Measurements from ENCODE around the gene DOP1B.
"Not testable (repeated sequence)": the region's sequence is repeated elsewhere in the genome, so short reads cannot be mapped to it uniquely, and the experiment has no call there.

DOP1B gene

GRCh38 chr21:36139791-36140190, 16.8 kb upstream of the DOP1B start:
- not testable (repeated sequence) for DNase-seq (ENCODE audit: low spot score)

GRCh38 chr21:36141513-36141925, 15.1 kb upstream of the DOP1B start:
- no peak for DNase-seq (ENCODE audit: low spot score)

DNA sequence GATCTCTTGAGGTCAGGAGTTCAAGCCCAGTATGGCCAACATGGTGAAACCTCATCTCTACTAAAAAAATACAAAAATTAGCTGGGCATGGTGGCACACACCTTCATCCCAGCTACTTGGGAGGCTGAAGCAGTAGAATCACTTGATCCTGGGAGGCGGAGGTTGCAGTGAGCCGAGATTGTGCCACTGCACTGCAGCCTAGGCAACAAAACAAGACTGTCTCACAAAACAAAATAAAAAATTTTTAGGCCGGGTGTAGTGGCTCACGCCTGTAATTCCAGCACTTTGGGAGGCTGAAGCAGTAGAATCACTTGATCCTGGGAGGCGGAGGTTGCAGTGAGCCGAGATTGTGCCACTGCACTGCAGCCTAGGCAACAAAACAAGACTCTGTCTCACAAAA, 12.4 kb upstream of the DOP1B start:
- not testable (repeated sequence) for DNase-seq (ENCODE audit: low spot score)

DNA sequence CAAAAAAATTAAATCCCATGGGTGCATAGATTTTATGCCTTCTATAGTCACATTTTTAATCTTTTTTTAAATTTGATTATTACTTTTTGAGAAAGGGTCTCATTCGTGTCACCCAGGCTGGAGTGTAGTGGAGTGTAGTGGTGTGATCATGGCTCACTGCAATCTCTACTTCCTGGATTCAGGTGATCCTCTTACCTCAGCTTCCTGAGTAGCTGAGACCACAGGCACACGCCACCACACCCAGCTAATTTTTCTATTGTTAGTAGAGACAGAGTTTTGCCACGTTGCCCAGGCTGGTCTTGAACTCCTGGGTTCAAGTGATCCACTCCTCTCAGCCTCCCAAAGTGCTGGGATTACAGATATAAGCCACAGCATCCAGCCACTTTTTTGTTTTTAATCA, 11.4 kb upstream of the DOP1B start:
- DNase-seq (ENCODE audit: low spot score): no peak

GRCh38 chr21:36147911-36148310, 8.7 kb upstream of the DOP1B start:
- no peak for DNase-seq (ENCODE audit: low spot score)

DNA sequence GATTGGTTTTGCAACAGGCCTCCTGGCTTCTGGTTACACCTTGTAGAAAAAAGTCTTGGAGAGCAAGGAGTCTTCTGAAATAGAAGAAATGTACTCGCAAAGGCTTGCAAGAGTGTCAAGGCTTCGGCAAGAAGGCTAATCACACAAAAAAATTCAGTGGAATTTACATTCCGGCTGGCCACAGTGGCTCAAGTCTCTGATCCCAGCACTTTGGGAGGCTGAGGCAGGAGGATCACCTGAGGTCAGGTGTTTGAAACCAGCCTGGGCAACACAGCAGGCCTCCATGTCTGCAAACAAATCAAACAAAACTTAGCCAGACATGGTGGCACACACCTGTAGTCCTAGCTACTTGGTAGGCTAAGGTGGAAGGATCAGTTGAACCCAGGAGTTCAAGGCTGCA, 7.7 kb upstream of the DOP1B start:
- DNase-seq (ENCODE audit: low spot score): no peak

DNA sequence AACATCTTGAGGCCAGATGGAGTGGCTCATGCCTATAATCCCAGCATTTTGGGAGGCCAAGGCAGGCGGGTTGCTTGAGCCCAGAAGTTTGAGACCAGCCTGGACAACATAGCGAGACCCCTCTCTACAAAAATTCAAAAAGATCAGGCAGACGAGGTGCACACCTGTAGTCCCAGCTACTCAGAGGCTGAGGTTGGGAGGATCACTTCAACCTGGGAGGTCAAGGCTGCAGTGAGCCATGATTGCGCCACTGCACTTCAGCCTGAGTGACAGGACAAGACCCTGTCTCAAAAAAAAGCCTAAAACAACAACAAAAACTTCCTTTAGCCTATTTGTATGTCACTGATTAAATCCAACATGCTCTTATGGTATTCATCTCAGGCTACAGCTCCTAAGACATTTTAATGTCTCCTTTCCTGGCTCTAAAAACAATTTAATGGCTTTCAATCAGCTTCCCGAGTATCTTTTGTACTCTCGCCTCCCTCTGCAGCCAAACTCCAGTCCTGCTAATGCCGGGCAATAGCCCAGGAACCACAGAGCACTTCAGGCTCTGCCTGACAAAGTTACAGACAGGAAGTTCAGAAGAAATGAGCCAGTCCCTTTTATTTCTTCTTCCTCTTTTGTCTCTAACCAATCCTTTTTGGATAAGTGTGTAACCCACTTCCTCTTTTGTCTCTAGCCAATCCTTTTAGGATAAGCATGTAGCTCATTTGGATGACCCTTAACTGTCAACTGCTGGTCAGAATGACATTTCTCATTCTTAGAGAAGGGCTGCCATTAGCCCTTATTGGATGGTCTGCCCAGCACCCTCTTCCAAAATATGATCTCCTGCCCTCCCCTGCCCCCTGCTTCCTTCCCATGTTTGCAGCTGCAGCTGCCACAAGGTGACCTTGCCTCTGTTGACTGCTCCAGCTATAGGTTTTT, 6.6 kb upstream of the DOP1B start:
- DNase-seq (ENCODE audit: low spot score): no peak

DNA sequence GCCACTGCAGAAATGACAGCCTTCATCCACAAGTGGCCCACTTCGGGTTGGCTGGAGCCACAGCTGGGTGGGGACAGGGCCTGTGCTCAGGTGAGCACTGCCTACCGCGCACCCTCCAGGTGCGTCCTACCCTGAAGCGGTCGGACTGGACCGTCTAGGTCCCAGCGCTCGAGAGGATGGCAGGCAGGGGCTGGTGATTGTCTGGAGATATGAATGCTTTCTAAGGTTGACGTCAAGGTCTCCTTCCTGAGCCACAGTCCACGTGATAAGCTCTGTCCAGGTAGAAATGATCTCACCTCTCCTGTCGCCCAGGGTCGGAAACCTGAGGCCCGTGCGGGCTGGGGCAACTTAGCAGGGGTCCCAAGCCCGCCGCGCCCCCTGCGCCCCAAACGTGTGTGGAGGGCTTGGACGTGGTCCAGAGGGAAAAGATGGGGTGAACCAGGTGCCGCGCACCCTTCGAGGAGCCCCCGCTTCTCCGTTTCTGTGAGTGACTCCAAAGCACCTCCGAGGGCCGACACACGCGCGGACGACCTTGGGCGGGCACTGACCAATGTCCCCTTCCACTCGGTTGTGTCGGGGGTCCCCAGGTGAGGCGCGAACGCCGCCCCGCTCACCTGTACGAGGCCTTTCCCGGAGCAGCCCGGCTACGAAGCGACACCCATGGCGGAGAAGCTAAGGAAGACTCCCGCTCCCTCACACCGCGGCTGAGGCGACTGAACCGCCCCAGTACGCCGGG, 853 bp upstream of the DOP1B start:
- DNase-seq (ENCODE audit: low spot score): no peak

DNA sequence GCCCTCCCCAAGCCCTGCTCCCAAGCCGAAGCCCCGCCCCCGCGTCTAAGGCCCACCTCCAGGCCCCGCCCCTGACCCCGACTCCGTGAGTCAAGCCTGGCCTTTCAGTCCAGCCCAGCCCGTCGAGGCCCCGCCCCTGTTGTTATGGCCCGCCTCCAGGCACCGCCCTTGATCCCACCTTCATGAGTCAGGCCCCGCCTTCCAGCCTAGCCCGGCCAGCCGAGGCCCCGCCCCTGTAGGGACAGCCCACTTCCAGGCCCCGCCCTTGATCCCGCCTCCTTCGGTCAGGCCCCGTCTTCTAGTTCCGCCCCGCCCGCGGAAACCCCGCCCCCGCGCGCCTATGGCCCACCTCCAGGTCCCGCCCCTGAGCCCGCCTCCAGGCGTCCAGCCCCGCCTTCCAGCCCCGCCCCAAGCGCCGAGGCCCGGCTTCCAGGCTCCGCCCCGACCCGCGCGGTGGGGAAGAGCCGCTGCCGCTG, 247 bp upstream of the DOP1B start:
- DNase-seq (ENCODE audit: low spot score): peak; percentile 100

- DNase-seq (ENCODE audit: low spot score): no peak
These were observed 2.8 kb downstream of the DOP1B start for GRCh38 chr21:36159356-36159921.

- no peak for DNase-seq (ENCODE audit: low spot score)
These were observed 4.2 kb downstream of the DOP1B start for GRCh38 chr21:36160850-36161178.

DNA sequence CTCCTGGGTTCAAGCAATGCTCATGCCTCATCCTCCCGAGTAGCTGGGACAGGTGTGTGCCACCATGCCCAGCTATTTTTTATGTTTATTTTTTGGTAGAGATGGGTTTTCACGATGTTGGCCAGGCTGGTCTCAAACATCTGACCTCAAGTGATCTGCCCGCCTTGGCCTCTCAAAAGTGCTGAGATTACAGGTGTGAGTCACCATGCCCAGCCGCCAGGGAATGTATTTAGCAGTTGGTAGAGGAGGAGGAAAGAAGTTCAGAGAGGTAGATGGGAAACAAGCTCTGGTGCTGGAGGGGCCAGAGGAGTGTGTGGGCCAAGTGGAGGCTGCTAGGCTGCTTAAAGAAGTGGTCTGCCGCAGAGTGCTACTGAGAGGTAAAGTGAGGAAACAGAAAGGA, 6.0 kb downstream of the DOP1B start:
- no peak for DNase-seq (ENCODE audit: low spot score)

GRCh38 chr21:36163750-36164741, 7.4 kb downstream of the DOP1B start:
- no peak for DNase-seq (ENCODE audit: low spot score)

- no peak for DNase-seq (ENCODE audit: low spot score)
These were observed 8.7 kb downstream of the DOP1B start for GRCh38 chr21:36165356-36165755.

DNA sequence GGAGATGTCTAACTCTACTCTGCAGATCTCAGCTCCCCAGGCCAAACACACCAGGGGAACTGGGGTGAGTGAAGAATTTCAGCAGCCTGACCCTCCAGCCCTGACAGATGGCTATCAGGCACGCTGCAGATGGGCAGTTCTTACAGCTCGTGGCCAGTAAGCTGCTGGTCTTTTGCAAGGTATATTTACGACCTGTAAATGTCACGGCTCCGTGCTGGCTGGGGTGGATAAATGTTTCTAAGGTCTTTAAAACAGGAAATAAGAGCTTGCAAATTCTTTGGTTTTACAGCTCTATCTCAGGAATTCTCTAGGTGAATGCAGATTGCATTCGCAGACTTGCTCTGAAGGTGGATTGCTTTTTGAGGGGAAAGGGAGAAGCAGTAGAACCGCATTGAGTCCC, 10.1 kb downstream of the DOP1B start:
- no peak for DNase-seq (ENCODE audit: low spot score)

DNA sequence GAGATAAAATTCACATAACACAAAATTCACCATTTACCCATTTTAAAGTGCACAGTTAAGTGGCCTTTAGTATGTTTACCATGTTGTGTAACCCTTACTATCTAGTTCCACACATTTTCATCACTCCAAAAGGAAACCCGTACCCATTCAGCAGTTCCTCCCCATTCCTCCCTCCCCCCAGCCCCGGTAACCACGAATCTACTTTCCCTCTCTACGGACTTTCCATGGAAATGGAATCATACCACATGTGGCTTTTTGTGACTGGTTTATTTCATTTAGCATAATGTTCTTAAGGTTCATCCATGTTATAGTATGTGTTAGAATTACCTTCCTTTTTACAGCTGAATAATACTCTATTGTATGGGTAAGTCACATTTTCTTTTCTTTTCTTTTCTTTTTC, 10.9 kb downstream of the DOP1B start:
- DNase-seq (ENCODE audit: low spot score): no peak

DNA sequence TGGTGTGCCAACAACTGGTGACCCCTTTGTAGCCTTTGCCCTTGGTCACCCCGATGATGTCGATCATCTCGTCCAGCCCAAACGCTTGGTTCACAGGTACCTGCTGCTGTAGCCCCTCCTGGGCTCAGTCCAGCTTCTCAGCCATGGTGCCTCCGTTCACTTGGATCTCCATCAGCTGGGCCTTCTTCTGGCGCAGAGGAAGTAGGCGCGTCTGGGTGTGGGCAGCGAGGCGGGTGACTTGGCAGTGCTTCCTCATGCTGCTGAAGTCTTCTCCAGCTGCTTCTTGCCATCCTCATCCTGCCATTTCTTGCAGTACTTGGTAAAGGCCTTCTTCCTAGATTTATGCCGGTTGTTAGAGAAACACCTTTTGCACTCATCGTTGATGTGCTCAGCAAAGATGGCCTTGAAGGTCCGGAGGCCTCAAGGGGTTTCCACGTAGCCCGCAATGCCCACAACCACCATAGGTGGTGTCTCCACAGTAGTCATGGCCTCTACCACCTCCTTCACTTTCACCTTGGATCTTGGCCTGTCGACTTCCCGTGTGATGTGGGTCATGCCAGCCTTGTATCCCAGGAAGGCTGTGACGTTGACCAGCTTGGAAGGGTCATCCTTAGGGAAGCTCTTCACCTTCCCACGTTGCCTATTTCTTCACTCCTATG, 13.0 kb downstream of the DOP1B start:
- no peak for DNase-seq (ENCODE audit: low spot score)

- no peak for DNase-seq (ENCODE audit: low spot score)
These were observed 14.2 kb downstream of the DOP1B start for GRCh38 chr21:36170823-36171222.

DNA sequence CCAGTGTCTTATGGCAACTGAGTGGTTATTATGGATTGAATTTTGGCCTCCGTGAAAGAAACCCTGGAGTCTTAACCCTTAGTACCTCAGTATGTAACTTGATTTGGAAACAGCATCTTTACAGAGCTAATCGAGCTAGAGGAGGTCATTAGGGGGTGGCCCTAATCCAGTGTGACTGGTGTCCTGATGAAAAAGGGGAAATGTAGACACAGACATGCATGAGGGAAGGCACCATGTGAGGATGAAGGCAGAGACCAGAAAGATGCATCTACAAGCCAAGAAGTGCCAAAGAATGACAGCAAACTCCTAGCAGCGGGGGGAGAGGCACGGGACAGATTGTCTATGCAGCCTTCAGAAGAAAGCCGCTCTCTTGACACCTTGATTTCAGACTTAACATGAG, 14.7 kb downstream of the DOP1B start:
- no peak for DNase-seq (ENCODE audit: low spot score)

DNA sequence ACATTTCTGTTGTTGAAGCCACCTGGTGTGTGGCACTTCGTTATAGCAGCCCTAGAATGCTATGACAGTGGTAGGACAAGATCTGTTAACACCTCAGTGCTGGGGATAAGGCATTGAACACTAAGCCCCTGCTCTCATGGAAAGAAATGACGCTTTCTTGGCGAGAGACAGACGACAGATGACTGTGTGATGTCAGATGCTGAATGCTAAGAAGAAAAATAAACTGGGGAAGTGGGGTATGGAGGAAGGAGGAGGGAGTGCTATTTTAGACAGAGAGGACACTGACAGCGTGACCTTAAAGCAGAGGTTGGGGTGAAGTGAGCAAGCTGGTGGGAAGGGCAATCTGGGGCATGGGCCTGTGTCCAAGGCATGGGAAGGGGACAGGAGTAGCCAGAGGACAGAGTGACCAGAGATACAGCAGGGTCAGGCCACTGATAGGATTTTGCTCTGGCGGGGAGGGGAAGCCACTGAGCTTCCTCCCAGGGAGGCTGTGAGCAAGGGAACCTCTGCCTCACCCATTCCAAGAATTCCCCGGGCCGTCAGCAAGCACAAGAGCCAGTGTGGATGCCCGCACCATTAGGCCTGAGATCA, 15.2 kb downstream of the DOP1B start:
- DNase-seq (ENCODE audit: low spot score): no peak

DNA sequence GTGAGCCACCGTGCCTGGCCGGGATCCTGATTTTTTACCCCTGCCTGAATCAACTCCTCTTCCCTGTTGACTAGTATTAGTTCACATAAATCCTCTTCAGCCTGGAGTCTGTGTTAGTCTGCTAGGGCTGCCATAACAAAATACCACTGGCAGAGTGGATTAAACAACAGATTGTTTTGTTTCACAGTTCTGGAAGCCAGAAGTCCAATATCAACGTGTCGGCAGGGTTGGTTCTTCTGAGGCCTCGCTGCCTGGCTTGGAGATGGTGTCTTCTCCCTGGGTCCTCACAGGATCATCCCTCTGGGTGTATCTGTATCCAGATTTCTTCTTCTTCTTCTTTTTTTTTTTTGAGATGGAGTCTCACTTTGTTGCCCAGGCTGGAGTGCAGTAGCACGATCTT, 18.2 kb downstream of the DOP1B start:
- no peak for DNase-seq (ENCODE audit: low spot score)

Data from left forelimb (tissue), 1 donor.